NCI-H524 (cell line): Measurements from ENCODE around the gene JSRP1.

Source experiments
- DNase-seq, 2 experiments: peaks; one replicate each; lab custom pipeline; 2025; lab: John Stamatoyannopoulos, UW

The JSRP1 gene

DNA sequence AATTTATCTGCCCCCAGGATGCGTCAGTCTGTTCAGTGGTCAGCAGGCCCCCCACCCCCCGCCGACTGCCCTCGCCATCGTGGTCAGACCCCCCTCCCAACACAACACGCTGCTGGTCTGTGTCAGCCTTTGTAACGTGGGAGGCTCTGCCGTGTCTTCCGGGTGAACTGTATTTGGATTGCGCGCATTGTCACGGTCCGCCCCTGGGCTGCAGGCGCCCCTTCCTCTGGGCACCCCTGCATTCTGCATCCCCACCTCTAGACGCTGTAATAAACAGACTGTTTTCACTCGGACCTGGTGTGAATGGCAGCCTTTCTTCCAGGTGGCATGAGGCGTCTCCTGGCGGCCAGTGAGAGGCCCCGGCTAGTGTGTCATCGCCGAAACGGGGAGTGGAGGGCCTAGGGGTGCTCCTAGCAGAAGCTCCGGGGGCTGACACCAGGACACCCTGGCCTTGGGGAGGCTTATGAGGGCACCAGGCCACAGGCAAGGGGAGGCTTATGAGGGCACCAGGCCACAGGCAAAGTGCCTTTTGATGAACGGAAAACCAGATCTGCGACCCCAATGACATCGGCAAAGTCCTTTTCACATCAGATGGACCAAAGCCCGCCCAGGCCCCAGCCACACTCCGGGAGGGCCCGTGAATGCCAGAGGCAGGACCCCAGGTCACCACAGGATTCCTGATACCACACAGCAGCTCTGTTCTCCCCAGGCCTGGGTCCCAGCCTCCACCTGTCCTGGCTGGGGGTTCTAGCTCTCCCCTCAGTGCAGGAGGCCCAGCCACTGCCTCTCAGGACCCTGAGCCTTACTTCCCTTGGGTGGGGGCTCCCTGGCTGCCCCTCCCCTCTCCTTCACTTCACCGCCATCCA is 23.7 kb downstream of the JSRP1 start:
- no peak for DNase-seq

DNA sequence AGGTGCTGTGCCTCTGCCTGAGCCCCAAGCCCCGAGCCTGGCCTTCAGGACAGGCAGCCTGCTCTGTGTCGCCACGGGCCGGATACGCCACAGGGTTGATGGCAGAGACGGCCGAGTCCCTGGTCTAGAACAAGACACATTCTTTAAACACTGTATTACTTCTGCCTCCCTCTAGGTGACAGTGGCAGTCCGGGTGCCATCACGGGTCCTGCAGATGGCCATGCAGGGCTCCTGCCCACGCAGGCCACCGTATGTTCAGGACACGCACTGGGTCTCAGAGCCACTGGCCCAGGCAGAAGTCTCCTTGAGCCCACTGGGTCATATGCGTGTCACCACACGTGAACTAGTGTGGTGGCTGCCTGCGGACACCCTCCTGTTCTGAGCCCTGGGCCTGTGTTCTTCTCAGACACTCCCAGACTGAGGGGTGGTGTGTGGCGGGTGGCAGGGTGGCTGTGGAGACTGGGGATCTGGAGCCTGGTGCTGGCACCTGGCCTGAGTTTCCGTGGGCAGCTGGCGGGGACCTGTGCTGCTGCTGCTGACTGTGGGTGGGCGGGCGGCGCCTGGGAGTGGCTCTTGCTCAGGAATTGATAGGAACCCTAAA is 24.5 kb downstream of the JSRP1 start:
- DNase-seq, result peak in 1 of 2 experiments; percentile 23

DNA sequence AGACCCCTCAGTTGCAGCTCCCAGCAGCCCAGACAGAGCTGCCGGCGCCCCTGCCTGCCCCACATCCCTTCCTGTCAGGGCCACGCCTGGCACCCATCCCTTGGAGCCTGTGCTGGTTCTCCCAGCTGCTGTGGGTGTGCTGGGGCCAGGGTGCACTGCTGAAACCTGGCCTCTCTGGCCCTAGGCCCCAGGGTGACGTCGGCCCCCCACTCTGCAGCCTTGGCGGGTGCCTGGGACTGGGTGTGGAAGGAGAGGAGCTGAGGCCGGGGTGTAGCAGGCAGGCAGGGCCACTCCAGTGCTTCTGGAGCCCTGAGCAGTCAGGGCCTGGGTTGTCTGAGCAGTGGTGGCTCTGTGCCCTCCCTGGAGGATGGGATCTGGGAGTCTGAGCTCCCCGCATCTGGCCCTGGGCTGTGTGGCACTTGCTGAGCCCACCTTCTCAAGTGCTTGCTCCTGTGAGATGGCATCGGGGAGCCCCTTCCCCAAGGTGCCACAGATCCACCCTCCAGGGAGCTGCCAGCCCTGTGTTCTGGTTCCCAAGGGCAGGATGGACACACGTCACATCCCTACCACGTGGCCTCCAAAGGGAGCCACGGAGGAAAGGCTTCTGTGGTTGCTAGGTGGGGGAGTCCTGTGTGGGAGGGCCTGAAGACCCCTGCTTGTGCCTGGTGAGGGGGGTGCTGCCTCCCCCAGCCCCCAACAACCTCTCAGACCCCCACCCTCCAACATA is 25.2 kb downstream of the JSRP1 start:
- DNase-seq, result no peak

DNA sequence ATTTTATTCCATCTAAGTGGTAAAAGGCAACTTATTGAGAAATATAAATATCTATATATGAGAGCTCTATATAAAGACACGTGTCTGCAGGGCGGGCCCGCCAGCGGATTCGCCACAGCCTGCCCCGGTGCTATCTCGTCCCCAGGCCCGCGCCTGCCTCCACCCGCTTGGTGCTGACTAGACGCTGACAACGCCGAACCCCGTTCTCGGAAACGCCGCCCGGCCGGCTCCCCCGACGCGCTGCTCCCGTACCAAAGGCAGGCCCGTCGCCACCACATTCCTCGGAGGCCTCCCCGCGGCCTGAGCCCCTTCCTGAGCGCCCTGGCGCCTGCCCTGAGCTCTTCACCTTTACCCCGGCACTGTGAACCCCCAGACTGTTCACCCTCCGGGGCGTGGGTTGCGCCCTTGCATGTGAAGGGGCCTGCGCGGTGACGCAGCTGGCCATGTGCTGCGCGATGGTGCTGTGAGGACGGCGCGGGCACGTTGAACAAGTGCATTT is 26.1 kb downstream of the JSRP1 start:
- DNase-seq, result no peak

DNA sequence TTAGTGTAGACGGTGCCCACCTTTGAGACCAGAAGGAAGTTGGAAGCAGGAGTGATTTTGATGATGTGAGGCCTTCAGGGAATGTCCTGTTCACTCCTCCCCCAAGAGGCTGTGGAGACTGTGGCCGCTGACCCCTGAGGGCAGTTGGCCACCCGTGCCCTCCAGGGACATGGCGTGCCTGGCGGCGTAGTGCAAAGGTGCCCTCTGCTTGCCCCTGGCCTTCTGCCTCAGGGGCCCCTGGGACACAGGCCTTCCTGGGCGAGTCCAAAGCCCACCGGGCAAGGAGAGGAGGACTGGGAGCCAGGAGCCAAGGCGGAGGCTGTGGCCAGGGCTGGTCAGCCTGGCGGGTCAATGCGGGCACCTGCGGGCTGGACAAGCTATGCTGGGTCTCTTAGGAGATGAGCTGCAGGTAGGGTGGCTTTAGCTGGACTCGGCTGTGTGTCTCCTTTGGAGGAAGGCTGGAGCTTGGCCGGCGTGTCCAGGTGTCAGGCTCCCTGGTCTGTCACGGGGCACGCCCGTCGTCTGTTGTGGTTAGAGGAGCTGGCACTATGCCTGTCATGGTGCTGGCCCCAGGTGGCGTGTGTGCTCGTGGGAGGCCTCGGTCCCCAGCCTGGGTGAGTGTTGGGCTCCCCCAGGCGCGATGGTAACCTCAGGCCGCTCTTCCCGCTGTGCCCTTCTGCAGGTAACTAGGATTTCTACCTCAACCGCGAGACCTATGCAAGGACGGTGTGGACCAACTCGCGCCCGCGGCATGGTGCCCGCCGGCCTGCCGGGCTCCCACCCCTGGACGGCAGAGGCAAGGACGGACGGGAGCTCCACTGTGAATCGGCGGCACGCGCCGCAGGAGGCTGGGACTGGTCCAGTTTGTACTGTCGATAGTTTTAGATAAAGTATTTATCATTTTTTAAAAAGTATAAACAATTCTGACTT is 26.8 kb downstream of the JSRP1 start:
- DNase-seq, result no peak

DNA sequence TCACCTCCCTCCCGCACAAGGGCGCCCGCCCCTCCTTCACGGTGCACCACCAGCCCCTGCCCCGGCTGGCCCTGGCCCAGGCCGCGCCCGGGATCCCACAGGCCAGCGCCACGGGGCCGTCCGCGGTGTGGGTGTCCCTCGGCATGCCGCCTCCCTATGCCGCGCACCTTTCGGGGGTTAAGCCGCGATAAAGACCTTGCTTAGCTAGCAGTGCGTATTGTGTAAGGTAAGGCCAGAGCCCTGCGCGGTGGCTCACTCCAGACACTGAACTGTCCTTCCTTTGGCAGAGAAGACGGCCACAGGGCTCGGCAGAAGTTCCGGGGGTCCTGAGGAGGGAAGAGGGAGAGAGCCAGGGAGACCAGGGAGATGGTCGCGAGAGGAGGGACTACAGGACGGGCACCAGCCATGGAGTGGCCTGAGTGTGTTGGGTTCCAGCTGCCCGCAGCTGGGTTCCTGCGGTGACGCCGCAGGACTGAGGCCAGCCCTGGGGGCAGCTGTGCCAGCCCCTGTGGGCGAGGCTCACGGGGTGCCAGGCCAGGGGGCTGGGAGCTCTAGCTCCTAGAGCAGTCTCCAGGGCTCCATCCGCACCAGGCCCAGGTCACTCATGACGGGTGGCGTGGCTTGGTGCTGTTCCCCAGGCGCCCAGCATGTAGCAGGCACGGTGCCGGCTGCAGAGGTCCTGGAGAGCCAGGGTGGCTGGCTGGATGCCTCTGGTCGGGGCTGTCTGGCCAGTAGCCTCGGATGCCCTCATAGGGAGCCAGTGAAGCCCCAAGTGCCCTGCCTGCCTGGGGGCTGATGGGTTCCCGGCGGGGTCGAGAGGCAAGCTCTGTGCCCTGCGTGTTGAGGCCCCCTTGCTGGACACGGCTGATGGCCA is 27.8 kb downstream of the JSRP1 start:
- DNase-seq, result no peak

DNA sequence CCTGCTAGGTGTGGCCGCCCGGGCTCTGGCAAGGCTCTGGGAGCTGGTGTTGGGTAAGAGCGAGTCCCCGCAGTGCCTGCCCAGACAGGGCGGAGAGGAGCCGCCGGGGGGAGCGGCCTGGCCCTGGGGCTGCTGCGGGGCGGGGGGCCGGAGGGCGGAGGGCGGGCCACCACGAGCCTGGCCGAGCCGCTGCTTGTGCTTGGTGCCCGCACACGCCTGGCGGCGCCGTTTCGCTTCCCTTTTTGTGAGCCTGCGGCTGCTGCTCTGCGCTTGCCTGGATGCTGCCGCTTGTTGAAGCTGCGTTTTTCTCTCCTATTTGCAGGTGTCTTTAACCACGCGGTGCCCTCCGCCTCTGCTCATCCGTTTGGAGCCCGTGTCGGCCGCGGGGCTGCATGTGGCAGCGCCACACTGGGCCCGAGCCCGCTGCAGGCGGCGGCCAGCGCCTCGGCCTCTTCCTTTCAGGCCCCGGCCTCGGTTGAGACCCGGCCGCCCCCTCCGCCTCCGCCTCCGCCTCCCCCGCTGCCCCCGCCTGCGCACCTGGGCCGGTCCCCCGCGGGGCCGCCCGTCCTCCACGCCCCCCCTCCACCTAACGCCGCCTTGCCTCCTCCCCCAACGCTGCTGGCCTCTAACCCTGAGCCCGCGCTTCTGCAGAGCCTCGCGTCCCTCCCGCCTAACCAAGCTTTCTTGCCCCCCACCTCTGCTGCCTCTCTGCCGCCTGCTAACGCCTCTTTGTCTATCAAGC is 28.6 kb downstream of the JSRP1 start:
- DNase-seq, result no peak

DNA sequence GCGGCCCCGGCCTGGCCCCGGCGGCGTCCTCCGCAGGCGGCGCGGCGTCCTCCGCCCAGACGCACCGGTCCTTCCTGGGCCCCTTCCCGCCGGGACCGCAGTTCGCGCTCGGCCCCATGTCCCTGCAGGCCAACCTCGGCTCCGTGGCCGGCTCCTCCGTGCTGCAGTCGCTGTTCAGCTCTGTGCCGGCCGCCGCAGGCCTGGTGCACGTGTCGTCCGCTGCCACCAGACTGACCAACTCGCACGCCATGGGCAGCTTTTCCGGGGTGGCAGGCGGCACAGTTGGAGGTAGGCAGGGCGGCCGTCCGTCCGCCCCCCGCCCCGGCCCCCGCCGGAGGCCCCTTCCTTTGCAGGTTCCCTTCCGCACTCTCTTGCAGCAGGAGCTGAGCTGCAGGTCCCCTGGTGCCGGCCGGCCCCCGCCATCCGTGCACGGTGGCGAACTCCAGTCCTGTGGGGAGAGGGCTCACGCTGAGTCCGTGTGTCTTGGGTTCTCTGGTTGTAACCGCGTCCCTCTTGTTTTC is 29.3 kb downstream of the JSRP1 start:
- DNase-seq, result no peak

DNA sequence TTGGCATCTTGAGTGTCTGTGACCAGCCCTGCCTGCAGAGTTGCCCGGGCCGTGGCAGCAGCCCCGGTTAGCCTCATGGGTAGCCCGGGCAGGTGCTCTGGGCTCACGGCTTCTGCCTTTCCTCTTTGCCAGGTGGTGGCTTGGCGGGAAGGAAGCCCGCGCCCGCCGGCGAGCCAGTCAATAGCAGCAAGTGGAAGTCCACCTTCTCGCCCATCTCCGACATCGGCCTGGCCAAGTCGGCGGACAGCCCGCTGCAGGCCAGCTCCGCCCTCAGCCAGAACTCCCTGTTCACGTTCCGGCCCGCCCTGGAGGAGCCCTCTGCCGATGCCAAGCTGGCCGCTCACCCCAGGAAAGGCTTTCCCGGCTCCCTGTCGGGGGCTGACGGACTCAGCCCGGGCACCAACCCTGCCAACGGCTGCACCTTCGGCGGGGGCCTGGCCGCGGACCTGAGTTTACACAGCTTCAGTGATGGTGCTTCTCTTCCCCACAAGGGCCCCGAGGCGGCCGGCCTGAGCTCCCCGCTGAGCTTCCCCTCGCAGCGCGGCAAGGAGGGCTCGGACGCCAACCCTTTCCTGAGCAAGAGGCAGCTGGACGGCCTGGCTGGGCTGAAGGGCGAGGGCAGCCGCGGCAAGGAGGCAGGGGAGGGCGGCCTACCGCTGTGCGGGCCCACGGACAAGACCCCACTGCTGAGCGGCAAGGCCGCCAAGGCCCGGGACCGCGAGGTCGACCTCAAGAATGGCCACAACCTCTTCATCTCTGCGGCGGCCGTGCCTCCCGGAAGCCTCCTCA is 30.0 kb downstream of the JSRP1 start:
- DNase-seq, result no peak

DNA sequence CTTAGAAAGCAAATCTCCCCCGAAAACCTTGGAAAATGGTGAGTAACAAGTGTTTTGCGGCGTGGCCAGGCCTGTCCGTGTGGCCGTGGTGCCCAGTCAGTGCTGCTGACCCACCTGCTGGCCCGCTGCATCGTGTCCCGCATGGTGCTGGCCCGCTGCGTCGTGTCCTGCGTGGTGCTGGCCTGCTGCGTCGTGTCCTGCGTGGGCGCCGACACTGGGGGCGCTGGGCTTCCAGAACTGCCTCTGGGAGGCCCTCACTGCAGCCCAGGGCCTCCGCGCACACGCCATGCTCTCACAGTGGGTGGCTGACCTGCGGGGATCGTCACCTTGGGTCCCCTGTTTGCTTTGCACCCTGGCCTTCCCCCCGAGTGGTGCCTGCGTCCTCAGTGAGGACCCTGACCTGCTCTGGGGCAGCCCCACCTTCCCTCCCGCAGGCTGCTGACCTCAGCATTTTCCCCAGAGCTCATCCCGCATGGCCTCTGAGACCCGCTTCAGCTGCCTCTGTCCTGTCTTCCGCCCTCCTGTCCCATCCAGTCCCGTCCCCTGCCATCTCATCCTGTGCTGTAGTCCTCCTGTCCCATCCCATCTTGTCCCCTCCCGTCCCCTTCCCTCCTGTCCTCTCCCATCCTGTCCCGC is 30.7 kb downstream of the JSRP1 start:
- DNase-seq, result no peak

DNA sequence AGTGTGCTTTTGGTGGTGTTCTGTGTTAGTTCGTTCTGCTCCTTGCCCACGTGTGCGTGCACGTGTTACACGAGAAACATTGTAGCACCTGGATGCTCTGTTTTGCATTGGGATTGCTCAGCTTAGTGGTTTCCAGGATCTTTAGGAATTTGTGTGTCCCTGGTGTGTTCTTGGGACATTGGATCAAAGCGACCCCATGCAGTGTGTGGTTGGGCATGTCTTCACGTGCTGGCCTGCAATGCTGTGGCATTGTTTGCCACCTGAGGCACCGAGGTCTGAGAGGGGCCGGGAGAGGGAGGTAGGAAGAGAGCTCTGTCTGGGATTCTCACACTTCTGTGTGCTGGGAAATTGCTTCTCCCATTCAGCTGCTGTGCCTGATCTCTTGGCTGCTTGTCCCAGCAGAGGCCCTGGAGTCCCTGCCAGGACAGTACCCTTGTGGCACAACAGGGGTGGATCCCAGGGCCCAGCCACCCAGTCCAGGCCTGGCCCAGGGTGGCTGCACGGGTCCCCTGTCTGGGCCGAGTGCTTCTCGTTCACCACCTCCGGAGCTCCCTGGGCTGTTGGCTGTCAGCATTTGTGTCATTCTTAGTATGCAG is 31.4 kb downstream of the JSRP1 start:
- no peak for DNase-seq

DNA sequence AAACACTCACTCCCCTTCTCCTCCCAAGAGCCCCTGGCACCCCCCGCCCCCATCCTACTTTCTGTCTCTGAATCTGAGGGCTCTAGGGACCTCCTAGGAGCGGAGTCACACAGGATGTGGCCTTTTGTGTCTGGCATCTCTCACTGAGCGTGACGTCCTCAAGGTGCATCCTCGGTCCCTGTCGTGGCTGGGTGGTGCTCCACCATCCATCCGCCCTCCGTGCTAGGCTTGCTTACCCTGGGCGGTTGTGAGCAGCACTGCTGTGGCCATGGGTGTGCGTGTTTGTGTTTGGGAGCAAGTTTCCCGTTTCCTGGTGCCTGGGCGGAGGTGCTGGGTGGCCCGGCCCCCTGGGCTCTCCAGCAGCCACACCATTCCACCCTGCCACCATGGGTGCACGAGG is 32.3 kb downstream of the JSRP1 start:
- no peak for DNase-seq

DNA sequence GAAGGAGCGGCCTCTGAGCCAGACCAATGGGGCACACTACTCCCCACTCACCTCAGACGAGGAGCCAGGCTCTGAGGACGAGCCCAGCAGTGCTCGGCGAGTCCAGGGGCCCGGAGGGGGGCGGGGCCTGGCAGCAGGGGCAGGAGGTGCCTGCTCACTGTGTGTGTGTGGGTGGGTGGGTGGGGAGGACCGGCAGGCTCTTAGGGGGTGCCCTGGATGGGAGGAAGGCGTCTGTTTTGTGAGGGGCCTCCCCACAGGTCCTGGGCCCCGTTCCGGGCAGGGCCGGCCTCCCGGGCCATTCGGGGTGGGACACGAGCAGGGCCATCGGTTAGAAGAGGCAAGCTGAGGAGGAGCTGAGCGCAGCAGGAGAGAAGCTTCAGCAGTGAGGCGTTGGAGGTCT is 32.8 kb downstream of the JSRP1 start:
- no peak for DNase-seq

DNA sequence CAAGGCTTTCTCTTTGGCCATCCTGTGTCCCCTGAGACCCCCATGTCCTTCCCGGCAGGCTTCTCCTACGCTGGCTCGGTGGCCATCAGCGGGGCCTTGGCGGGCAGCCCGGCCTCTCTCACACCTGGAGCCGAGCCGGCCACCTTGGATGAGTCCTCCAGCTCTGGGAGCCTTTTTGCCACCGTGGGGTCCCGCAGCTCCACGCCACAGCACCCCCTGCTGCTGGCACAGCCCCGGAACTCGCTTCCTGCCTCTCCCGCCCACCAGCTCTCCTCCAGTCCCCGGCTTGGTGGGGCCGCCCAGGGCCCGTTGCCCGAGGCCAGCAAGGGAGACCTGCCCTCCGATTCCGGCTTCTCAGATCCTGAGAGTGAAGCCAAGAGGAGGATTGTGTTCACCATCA is 34.3 kb downstream of the JSRP1 start:
- no peak for DNase-seq

DNA sequence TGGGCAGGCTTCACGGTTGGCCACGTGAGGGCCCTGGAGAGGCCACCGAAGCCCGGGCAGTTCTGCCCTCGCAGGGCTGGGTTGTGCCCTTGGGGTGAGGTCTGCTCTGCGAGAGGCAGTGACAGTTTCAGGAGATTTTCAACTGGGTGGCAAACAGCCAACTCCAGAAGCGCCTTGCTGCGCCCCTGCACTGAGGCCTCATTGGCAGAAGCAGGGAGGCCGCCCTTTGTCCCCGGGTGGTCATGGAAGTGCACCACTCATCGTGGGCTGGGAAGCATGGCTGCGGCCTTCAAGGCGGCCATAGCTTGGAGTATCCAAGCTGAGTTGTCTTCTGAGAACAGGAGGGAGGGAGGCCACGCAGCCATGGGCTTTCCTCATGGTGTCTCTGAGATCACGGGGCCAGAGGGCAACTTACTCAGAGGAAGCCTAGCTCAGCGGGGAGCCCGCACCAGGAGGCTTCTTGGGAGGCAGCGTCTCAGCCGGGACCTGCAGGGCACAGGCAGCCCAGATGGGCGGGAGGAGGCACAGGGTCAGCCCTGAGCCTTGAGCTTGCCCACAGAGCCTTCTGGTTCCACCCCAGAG is 34.9 kb downstream of the JSRP1 start:
- no peak for DNase-seq

DNA sequence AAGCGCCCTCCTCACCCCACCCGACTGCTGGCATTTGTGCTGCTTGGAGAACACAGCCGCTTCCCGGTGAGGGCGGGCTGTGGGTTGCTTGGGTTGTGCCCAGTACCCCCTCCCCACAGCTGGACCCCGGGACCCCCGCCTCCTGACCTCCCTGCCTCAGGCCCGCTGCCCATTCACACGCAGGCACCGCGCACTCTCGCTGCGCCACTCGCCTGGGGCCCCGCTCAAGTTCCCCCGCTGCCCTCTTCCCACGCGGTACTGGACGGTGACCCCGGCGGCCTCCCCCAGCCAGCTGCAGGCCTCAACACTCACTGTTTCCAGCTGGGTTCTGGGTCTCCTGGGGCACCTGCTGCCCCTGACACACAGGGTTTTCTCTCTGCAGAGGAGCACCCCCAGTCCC is 36.5 kb downstream of the JSRP1 start:
- no peak for DNase-seq

DNA sequence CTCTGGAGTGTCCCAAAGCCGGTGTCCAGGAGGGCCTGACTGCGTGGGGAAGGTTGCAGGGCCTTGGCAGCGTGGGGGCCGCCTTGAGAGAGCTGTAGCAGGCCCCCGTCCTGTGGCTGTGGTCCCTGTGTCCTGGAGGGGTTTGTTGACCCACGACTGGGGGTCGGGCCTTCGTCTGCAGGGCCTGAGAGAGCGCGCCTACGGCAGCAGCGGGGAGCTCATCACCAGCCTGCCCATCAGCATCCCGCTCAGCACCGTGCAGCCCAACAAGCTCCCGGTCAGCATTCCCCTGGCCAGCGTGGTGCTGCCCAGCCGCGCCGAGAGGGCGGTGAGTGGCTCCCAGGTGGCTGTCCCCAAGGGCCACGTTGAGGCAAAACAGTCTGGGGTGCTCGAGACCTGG is 38.6 kb downstream of the JSRP1 start:
- no peak for DNase-seq
